ENCODE results near the gene TUBG1.
"Not testable (repeated sequence)": the region's sequence is repeated elsewhere in the genome, so short reads cannot be mapped to it uniquely, and the experiment has no call there.

TUBG1 gene

GRCh38 chr17:42579794-42580551, 29.5 kb upstream of the TUBG1 start:
- no peak for DNase-seq (ENCODE audit: low spot score)

GRCh38 chr17:42581744-42582270, 27.7 kb upstream of the TUBG1 start:
- DNase-seq (ENCODE audit: low spot score) = no peak

GRCh38 chr17:42584880-42585279, 24.6 kb upstream of the TUBG1 start:
- DNase-seq (ENCODE audit: low spot score) = no peak

- DNase-seq (ENCODE audit: low spot score) = no peak
Observed at GRCh38 chr17:42585353-42585752, 24.1 kb upstream of the TUBG1 start.

GRCh38 chr17:42586514-42587230, 22.8 kb upstream of the TUBG1 start:
- DNase-seq (ENCODE audit: low spot score) = no peak

- no peak for DNase-seq (ENCODE audit: low spot score)
Observed at GRCh38 chr17:42590886-42591285, 18.6 kb upstream of the TUBG1 start.

GRCh38 chr17:42591411-42591810, 18.1 kb upstream of the TUBG1 start:
- no peak for DNase-seq (ENCODE audit: low spot score)

- DNase-seq (ENCODE audit: low spot score) = no peak
Observed at GRCh38 chr17:42596386-42596785, 13.1 kb upstream of the TUBG1 start.

GRCh38 chr17:42598905-42599304, 10.6 kb upstream of the TUBG1 start:
- DNase-seq (ENCODE audit: low spot score) = no peak

GRCh38 chr17:42603318-42603717, 6.2 kb upstream of the TUBG1 start:
- DNase-seq (ENCODE audit: low spot score) = no peak

- no peak for DNase-seq (ENCODE audit: low spot score)
Observed at GRCh38 chr17:42607769-42608168, 1.7 kb upstream of the TUBG1 start.

- DNase-seq (ENCODE audit: low spot score) = no peak
Observed at GRCh38 chr17:42608305-42609181, 940 bp upstream of the TUBG1 start.

- not testable (repeated sequence) for DNase-seq (ENCODE audit: low spot score)
Observed at GRCh38 chr17:42609814-42610801, 625 bp downstream of the TUBG1 start.

- no peak for DNase-seq (ENCODE audit: low spot score)
Observed at GRCh38 chr17:42612013-42612412, 2.5 kb downstream of the TUBG1 start.

GRCh38 chr17:42613699-42614295, 4.3 kb downstream of the TUBG1 start:
- DNase-seq (ENCODE audit: low spot score) = no peak

GRCh38 chr17:42617956-42618431, 8.5 kb downstream of the TUBG1 start:
- no peak for DNase-seq (ENCODE audit: low spot score)

GRCh38 chr17:42618442-42619150, 9.1 kb downstream of the TUBG1 start:
- no peak for DNase-seq (ENCODE audit: low spot score)

- DNase-seq (ENCODE audit: low spot score) = not testable (repeated sequence)
Observed at GRCh38 chr17:42621987-42622386, 12.5 kb downstream of the TUBG1 start.

- no peak for DNase-seq (ENCODE audit: low spot score)
Observed at GRCh38 chr17:42623271-42623670, 13.8 kb downstream of the TUBG1 start.

Data from GM03348 (cell line).